Pancreas (tissue), 10 donors: Measurements from ENCODE around the gene CACNA1C. TPM values are rescaled to one million over a fixed set of nuclear protein-coding genes. Genes with fewer than 3 reads are reported as not detected.

Experiments
- ATAC-seq, 4 donors: fragments of 200-7000 bp; cut with Tn5 transposase; one replicate each; pipeline versions ENCODE4 v1.8.0 to v1.9.1; 2020; ENCODE audit warnings: mild to moderate bottlenecking in 4 of 4, moderate library complexity in 4 of 4
- DNase-seq, 6 donors: peaks; one replicate each; pipeline ENCODE4 v3.0.0-alpha.2; 2020
- FAIRE-seq: peaks from 2 replicates; lab custom pipeline; 2012; peaks lifted over from hg19 to GRCh38; lab: Jason Lieb, UNC
- H3K27ac ChIP-seq, 4 donors: fragments of 200-600 bp; sonication (generic); 1 replicate in 3 of 4; 2 replicates in 1 of 4; pipeline versions ENCODE4 v1.5.0 to v1.8.0; 2020
- H3K27me3 ChIP-seq, 4 donors: fragments of 200-600 bp; one replicate each; pipeline ENCODE4 v1.8.0; 2021
- H3K36me3 ChIP-seq, 3 donors: fragments of 200-600 bp; sonication (generic) in 1 of 3; one replicate each; pipeline versions ENCODE4 v1.5.0 to v1.8.0; 2020 to 2021
- H3K4me1 ChIP-seq, 3 donors: fragments of 200-600 bp; one replicate each; pipeline ENCODE4 v1.8.0; 2021
- H3K4me3 ChIP-seq, 4 donors: fragments of 200-600 bp; sonication (generic) in 2 of 4; one replicate each; pipeline versions ENCODE4 v1.5.0 to v1.8.0; 2020 to 2021
- H3K9me3 ChIP-seq, 4 donors: fragments of 200-600 bp; one replicate each; pipeline ENCODE4 v1.8.0; 2021
- WGBS, 2 donors: extraction: QIAGEN DNeasy Blood & Tissue Kit; methylation state at CpG; one replicate each; pipeline ENCODE4 v1.1.7; 2013; 5-methylcytosine and 5-hydroxymethylcytosine counted together
- intact Hi-C, 3 donors: fragments of 100-400 bp; cut with DNase I; formaldehyde crosslinking; loops; one replicate each; pipeline versions ENCODE4 v1.11.1 to v1.14.2; 2022
- polyA plus RNA-seq, 2 donors: library from polyadenylated mRNA; stranded (reverse); fragments of 200-250 nt; gene quantifications; one replicate each; pipeline ENCODE4 v1.2.3, GENCODE V29; 2013
- total RNA-seq, 6 donors: library from RNA; stranded (reverse); fragmentation: NEBNext Ultra II Directional in 4 of 6; extraction: Animal tissue kit (Norgen Biotek cat#: 25700) in 4 of 6; gene quantifications; one replicate each; pipeline versions ENCODE4 v1.2.1 to v1.2.4, GENCODE V29; 2021 to 2023
- TF ChIP-seq, protein P1 (sequence below), 4 donors: fragments of 200-600 bp; sonication (generic) in 3 of 4; IDR thresholded peaks; one replicate each; pipeline versions ENCODE4 v1.5.0 to v1.8.0; 2021; ENCODE audit warnings: antibody characterized with exemption in 4 of 4
- donor health status: healthy with polysubstance abuse.
- donor health status: DM: no; HTN: no; CAD: no; lungs with moderate emphysema.
- donor health status: DM: no; HTN: no; CAD: no.
- donor health status: control.
- donor health status: control.
- donor health status: Bipolar disorder and iron deficiency.
- donor health status: DM: yes; HTN: yes; CAD: no.
- donor health status: DM: no; HTN: no; CAD: no.
- donor health status: DM: no; HTN: no; CAD: no.
- donor health status: DM: yes; HTN: yes; CAD: no.

The CACNA1C gene
- total and polyA plus RNA-seq, 8 donors = 1.2 to 3.8 (median 2.3) TPM

DNA sequence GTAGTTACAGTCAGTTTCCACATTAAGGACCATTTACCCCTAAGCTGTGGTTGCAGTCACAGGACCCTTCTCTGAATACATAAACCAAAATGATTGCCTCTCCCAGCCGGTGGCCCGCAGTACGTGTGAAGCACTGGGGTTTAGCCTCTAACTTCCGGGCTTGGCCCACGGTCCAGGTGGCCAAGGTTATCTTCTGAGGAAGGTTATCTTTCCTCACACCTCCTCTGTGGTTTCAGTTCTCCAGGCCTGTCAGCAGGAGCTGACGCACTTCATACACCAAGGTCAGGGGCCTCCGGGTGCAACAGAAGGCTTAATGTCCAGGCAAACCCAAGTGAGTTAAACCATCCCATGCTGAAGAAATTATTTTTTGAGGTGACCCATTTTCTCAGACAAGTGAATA is 451.0 kb downstream of the CACNA1C start:
- Histone ChIP-seq H3K27me3 (no peaks in the 10 kb centered on the region), H3K36me3 (no peaks in the 10 kb centered on the region), H3K4me1 (no peaks in the 10 kb centered on the region), H3K9me3 (no peaks in the 10 kb centered on the region), H3K27ac (no peak overlapping the region), H3K4me3 (no peak overlapping the region)
- ATAC-seq (no peak), FAIRE-seq (no peak), DNase-seq (no peak)
- intact Hi-C loops = no loop called here
- WGBS, 2 donors = 34% methylated on average over 7 of the region's 7 CpGs
- TF ChIP-seq, protein P1, sequence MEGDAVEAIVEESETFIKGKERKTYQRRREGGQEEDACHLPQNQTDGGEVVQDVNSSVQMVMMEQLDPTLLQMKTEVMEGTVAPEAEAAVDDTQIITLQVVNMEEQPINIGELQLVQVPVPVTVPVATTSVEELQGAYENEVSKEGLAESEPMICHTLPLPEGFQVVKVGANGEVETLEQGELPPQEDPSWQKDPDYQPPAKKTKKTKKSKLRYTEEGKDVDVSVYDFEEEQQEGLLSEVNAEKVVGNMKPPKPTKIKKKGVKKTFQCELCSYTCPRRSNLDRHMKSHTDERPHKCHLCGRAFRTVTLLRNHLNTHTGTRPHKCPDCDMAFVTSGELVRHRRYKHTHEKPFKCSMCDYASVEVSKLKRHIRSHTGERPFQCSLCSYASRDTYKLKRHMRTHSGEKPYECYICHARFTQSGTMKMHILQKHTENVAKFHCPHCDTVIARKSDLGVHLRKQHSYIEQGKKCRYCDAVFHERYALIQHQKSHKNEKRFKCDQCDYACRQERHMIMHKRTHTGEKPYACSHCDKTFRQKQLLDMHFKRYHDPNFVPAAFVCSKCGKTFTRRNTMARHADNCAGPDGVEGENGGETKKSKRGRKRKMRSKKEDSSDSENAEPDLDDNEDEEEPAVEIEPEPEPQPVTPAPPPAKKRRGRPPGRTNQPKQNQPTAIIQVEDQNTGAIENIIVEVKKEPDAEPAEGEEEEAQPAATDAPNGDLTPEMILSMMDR (IDR thresholded peaks at IDR 0.05) = no peak

- FAIRE-seq = no peak
- Histone ChIP-seq H3K4me1 (no peaks in the 10 kb centered on the region), H3K9me3 (no peaks in the 10 kb centered on the region), H3K27ac (no peak overlapping the region), H3K4me3 (no peak overlapping the region), H3K27me3 (no peaks in the 10 kb centered on the region), H3K36me3 (no peaks in the 10 kb centered on the region)
- WGBS, 2 donors = 88 to 91% methylated on average over 15 of the region's 15 CpGs
- no peak for DNase-seq
- TF ChIP-seq, protein P1 (IDR thresholded peaks at IDR 0.05) = no peak
- ATAC-seq = no peak
- intact Hi-C loops = no loop called here
Observed at GRCh38 chr12:2504577-2504976, 451.8 kb downstream of the CACNA1C start.

DNA sequence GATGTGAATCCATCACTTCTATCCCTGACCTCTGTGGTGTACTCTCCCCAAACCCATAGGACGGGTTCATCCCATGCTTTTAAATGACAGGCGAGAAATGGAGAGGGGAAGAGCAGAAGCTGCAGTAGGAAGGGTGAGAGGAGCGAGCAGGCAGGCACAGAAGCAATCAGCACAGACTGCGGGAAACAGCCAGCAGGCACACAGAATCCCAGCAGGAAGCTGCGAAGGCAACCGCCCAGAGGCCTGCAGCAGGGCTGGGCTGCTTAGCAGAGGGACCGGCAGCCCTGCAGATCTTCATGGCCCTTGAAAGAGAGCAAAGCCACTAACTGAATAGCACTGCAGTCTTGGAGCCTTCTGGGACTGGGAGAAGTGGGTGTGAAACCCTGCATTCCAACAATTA is 455.0 kb downstream of the CACNA1C start:
- no peak for ATAC-seq
- no peaks in the 10 kb centered on the region for H3K27me3 ChIP-seq
- 40 to 41% methylated on average over 7 of the region's 7 CpGs for WGBS, 2 donors
- H3K9me3 ChIP-seq = no peaks in the 10 kb centered on the region
- intact Hi-C loops = no loop called here
- no peak overlapping the region for H3K27ac ChIP-seq
- no peaks in the 10 kb centered on the region for H3K36me3 ChIP-seq
- FAIRE-seq = no peak
- no peak overlapping the region for H3K4me3 ChIP-seq
- no peak for DNase-seq
- H3K4me1 ChIP-seq = no peaks in the 10 kb centered on the region
- TF ChIP-seq, protein P1 (IDR thresholded peaks at IDR 0.05) = no peak

DNA sequence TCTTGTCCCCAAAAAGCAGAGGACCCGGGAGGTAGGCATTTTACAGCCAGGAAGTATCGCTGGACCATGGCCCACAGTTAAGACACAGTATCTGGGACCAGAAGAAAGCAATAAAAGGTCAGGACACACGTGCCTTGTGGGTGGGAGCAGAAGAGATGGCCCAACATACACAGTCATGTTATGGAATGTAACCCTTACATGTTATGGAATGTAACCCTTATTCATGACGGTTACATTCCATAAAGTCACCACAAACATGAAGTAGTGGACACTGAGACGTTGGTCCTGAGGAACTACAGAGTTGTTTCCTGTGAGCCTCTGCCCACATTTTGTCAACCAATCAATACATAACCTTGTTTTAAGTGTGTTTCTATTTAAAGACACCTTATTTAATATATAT is 456.4 kb downstream of the CACNA1C start:
- no peak overlapping the region for H3K27ac ChIP-seq
- H3K9me3 ChIP-seq = no peaks in the 10 kb centered on the region
- intact Hi-C loops = no loop called here
- DNase-seq = no peak
- H3K4me1 ChIP-seq = no peaks in the 10 kb centered on the region
- H3K4me3 ChIP-seq = no peak overlapping the region
- H3K36me3 ChIP-seq = no peaks in the 10 kb centered on the region
- TF ChIP-seq, protein P1 (IDR thresholded peaks at IDR 0.05) = no peak
- 65 to 73% methylated on average over 5 of the region's 5 CpGs for WGBS, 2 donors
- H3K27me3 ChIP-seq = no peaks in the 10 kb centered on the region
- no peak for ATAC-seq
- no peak for FAIRE-seq

GRCh38 chr12:2510045-2510444 is 457.3 kb downstream of the CACNA1C start:
- no peaks in the 10 kb centered on the region for H3K4me1 ChIP-seq
- no peaks in the 10 kb centered on the region for H3K27me3 ChIP-seq
- FAIRE-seq (no peak), ATAC-seq (no peak), DNase-seq (no peak)
- no peak overlapping the region for H3K27ac ChIP-seq
- intact Hi-C loops = no loop called here
- TF ChIP-seq, protein P1 (IDR thresholded peaks at IDR 0.05) = no peak
- no peaks in the 10 kb centered on the region for H3K36me3 ChIP-seq
- H3K4me3 ChIP-seq = no peak overlapping the region
- no peaks in the 10 kb centered on the region for H3K9me3 ChIP-seq
- 41 to 45% methylated on average over 5 of the region's 5 CpGs for WGBS, 2 donors
